ENCODE measurements around the gene FADD. TPM values are rescaled to one million over a fixed set of nuclear protein-coding genes. Genes with fewer than 3 reads are reported as not detected.

Gene FADD
- total and polyA plus RNA-seq, 7 experiments from 2014 or later: 9.6 to 40.9 (median 27.2) TPM

DNA sequence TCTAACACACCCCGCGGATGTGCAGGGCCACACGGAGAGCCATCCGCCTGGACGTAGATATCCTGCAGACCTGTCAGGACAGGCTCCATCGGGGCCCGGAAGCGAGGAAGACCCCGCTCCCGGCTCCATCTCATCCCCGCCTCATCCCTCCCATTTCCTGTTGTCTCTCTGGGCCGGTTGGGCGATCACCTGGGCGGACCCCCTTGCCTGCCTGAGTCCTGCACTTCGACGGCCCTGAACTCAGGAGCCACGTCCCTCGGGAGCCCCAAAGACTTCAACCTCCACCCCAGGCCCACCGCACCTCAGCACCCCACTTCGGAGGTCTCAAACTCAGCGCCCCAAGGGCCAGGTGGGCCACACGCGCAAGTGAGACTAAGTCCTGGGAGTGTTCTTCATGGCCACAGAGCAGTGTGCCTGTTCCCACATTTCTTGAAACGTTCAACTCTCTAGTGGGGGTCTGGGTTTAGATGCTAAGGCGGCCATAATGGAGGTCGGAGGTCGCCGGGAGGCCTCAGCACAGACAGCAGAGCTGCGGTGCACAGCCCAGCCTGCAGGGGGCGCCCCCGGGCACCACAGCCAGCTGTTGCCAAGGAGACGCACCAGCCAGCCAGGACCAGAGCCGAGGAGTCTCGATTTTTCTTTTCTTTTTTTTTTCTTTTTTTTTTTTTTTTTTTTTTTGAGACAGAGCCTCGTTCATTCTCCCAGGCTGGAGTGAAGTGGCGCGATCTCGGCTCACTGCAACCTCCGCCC, 26.0 kb upstream of the FADD start:
- H3K4me1 Mint-ChIP-seq: no peaks in the 10 kb centered on the region
- H3K4me3 Mint-ChIP-seq: no peak overlapping the region
- Histone ChIP-seq H3K4me3 (ENCODE audit: low read length) (no peak overlapping the region), H3K27ac (ENCODE audit: low read depth, low read length) (no peak overlapping the region), H3K9me3 (ENCODE audit: control insufficient read depth in 2 of 3, low read length in 3 of 3) (no peaks in the 10 kb centered on the region), H3K27me3 (ENCODE audit: control insufficient read depth in 2 of 2, insufficient read depth in 2 of 2, low read length in 2 of 2) (no peaks in the 10 kb centered on the region), H3K36me3 (ENCODE audit: control insufficient read depth in 2 of 3, insufficient read depth in 3 of 3, low read length in 3 of 3) (no peaks in the 10 kb centered on the region), H3K4me1 (ENCODE audit: control insufficient read depth in 2 of 2, insufficient read depth in 2 of 2, low read length in 2 of 2) (no peaks in the 10 kb centered on the region)
- H3K27ac Mint-ChIP-seq: no peak overlapping the region
- ATAC-seq: peak; percentile 82
- no peaks in the 10 kb centered on the region for H3K36me3 Mint-ChIP-seq
- no peaks in the 10 kb centered on the region for H3K27me3 Mint-ChIP-seq
- intact Hi-C loops (cut with micrococcal nuclease): no loop called here
- no peaks in the 10 kb centered on the region for H3K9me3 Mint-ChIP-seq
- DNase-seq: peak; percentile 29 to 62 (median 40)
- CTCF ChIA-PET: interaction anchor here (0.6 kb wide), 1 partner anchor 94 kb away, joined by 3 read pairs; no protein-coding TSS in a partner anchor
- POLR2A ChIA-PET: no interaction called here

DNA sequence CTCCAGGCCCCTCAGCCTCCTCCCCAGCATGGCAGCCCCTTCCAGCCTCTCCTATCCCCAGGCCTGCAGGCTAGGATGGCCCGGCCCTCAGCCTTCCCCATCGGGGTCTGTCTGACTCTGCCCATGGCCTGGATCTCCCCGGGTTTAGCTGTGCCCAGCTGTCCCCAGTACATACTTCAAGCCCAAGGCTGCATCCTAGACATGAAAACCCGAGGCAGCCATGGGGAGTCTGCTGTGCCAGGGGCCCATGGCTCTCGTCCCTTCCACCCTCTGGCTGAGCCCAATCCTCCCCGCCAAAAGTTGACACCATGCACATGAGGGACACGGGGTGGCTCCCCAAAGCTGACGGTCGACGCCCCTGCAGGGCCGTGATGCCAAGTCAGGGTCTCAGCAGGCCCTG, 22.2 kb upstream of the FADD start:
- no peaks in the 10 kb centered on the region for H3K36me3 ChIP-seq (ENCODE audit: control insufficient read depth in 2 of 3, insufficient read depth in 3 of 3, low read length in 3 of 3)
- DNase-seq (no peak), ATAC-seq (no peak)
- Mint-ChIP-seq H3K36me3 (no peaks in the 10 kb centered on the region), H3K4me3 (no peak overlapping the region), H3K9me3 (peaks cover 0 to 1% (median 0%) of the 10 kb centered on the region in 11 donors), H3K27ac (no peak overlapping the region), H3K4me1 (no peaks in the 10 kb centered on the region), H3K27me3 (peaks cover 0 to 2% (median 0%) of the 10 kb centered on the region in 5 donors)
- no peaks in the 10 kb centered on the region for H3K4me1 ChIP-seq (ENCODE audit: control insufficient read depth in 2 of 2, insufficient read depth in 2 of 2, low read length in 2 of 2)
- H3K4me3 ChIP-seq (ENCODE audit: low read length): no peak overlapping the region
- H3K27ac ChIP-seq (ENCODE audit: low read depth, low read length): no peak overlapping the region
- CTCF ChIA-PET: no interaction called here
- no peaks in the 10 kb centered on the region for H3K9me3 ChIP-seq (ENCODE audit: control insufficient read depth in 2 of 3, low read length in 3 of 3)
- intact Hi-C loops (cut with micrococcal nuclease): no loop called here
- no peaks in the 10 kb centered on the region for H3K27me3 ChIP-seq (ENCODE audit: control insufficient read depth in 2 of 2, insufficient read depth in 2 of 2, low read length in 2 of 2)
- POLR2A ChIA-PET: no interaction called here

DNA sequence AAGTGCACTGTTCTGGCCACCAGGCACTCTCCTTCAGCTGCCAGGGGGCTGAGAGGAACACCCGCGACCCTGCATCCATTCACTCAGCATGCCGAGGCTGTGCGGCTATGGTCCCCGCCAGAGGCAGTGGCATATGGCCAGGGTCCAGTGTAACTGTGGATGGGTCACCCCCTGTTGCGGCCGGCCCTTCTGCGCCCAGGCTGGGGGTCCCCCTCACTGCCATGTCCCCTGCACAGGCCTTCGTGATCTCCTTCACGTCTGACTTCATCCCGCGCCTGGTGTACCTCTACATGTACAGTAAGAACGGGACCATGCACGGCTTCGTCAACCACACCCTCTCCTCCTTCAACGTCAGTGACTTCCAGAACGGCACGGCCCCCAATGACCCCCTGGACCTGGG, 20.8 kb upstream of the FADD start:
- DNase-seq (no peak), ATAC-seq (no peak)
- Histone ChIP-seq H3K4me3 (ENCODE audit: low read length) (no peak overlapping the region), H3K4me1 (ENCODE audit: control insufficient read depth in 2 of 2, insufficient read depth in 2 of 2, low read length in 2 of 2) (no peaks in the 10 kb centered on the region), H3K36me3 (ENCODE audit: control insufficient read depth in 2 of 3, insufficient read depth in 3 of 3, low read length in 3 of 3) (no peaks in the 10 kb centered on the region), H3K9me3 (ENCODE audit: control insufficient read depth in 2 of 3, low read length in 3 of 3) (no peaks in the 10 kb centered on the region), H3K27me3 (ENCODE audit: control insufficient read depth in 2 of 2, insufficient read depth in 2 of 2, low read length in 2 of 2) (no peaks in the 10 kb centered on the region), H3K27ac (ENCODE audit: low read depth, low read length) (no peak overlapping the region)
- peaks cover 0 to 1% (median 0%) of the 10 kb centered on the region in 11 donors for H3K9me3 Mint-ChIP-seq
- H3K36me3 Mint-ChIP-seq: no peaks in the 10 kb centered on the region
- CTCF ChIA-PET: no interaction called here
- H3K27ac Mint-ChIP-seq: no peak overlapping the region
- no peaks in the 10 kb centered on the region for H3K4me1 Mint-ChIP-seq
- peaks cover 0 to 5% (median 0%) of the 10 kb centered on the region in 5 donors for H3K27me3 Mint-ChIP-seq
- POLR2A ChIA-PET: no interaction called here
- intact Hi-C loops (cut with micrococcal nuclease): no loop called here
- H3K4me3 Mint-ChIP-seq: no peak overlapping the region

DNA sequence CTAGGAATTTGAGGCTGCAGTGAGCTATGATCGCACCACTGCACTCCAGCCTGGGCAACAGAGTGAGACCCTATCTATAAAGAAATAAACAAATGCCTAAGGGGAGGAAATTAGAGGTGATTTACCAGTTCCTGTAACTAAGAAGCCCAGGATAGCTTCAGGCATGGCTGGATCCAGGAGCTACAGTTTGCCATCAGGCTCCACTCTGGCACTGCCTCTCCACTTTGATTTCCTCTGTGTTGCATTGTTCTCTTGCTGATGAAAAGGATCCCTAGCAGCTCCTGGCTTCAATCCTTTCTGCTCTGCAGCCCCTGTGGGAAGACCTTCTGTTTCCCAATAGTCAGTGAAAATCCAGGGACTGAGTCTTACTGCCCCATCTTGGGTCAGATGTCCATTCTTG, 20.1 kb upstream of the FADD start:
- H3K36me3 Mint-ChIP-seq: no peaks in the 10 kb centered on the region
- DNase-seq (no peak), ATAC-seq (no peak)
- no peaks in the 10 kb centered on the region for H3K36me3 ChIP-seq (ENCODE audit: control insufficient read depth in 2 of 3, insufficient read depth in 3 of 3, low read length in 3 of 3)
- H3K27ac ChIP-seq (ENCODE audit: low read depth, low read length): no peak overlapping the region
- H3K27ac Mint-ChIP-seq: no peak overlapping the region
- H3K4me1 Mint-ChIP-seq: no peaks in the 10 kb centered on the region
- no peak overlapping the region for H3K4me3 ChIP-seq (ENCODE audit: low read length)
- H3K27me3 Mint-ChIP-seq: peaks cover 0 to 5% (median 0%) of the 10 kb centered on the region in 5 donors
- peaks cover 0 to 1% (median 0%) of the 10 kb centered on the region in 11 donors for H3K9me3 Mint-ChIP-seq
- H3K4me3 Mint-ChIP-seq: no peak overlapping the region
- ChIA-PET POLR2A (no interaction called here), CTCF (interaction anchor here (0.8 kb wide), 1 partner anchor 13 kb away, joined by 3 read pairs; no protein-coding TSS in a partner anchor)
- H3K27me3 ChIP-seq (ENCODE audit: control insufficient read depth in 2 of 2, insufficient read depth in 2 of 2, low read length in 2 of 2): no peaks in the 10 kb centered on the region
- H3K4me1 ChIP-seq (ENCODE audit: control insufficient read depth in 2 of 2, insufficient read depth in 2 of 2, low read length in 2 of 2): no peaks in the 10 kb centered on the region
- intact Hi-C loops (cut with micrococcal nuclease): no loop called here
- no peaks in the 10 kb centered on the region for H3K9me3 ChIP-seq (ENCODE audit: control insufficient read depth in 2 of 3, low read length in 3 of 3)

DNA sequence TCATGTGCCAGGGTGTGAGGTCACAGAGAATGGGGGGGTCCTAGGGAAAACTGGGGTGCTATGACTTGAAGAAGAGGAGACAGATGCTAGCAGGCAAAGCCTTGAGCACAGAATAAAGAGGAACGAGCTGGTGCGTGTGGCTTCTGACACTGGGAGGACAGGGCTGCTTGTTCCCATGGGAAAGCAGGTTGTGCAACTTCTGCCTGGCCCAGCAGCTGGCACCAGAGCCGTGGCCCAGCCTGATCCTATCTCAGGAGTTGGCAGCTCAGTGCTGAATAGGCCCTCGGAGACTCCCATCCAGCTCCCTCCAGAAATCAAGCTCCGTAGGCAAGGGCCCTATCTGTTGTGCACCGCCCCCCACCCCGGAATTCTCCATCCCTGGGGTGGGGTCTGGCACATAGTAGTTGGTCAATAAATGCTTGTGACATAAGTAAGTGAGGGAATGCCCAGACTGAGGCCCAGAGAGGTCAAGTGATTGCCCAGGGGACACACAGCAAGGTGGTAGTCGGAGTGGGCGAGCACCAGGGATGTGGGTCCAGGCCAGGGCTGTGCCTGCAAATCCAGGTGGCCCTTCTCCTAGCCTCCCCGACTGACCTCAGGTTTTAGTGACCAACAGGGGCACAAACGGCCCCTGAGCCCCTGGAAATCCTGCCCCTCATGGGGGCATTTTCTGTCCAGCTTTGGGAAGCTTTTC, 19.5 kb upstream of the FADD start:
- Mint-ChIP-seq H3K27me3 (peaks cover 0 to 5% (median 0%) of the 10 kb centered on the region in 5 donors), H3K4me1 (no peaks in the 10 kb centered on the region), H3K36me3 (no peaks in the 10 kb centered on the region), H3K4me3 (no peak overlapping the region), H3K9me3 (peaks cover 0 to 1% (median 0%) of the 10 kb centered on the region in 11 donors), H3K27ac (no peak overlapping the region)
- no peaks in the 10 kb centered on the region for H3K9me3 ChIP-seq (ENCODE audit: control insufficient read depth in 2 of 3, low read length in 3 of 3)
- H3K4me1 ChIP-seq (ENCODE audit: control insufficient read depth in 2 of 2, insufficient read depth in 2 of 2, low read length in 2 of 2): no peaks in the 10 kb centered on the region
- no peak overlapping the region for H3K4me3 ChIP-seq (ENCODE audit: low read length)
- H3K36me3 ChIP-seq (ENCODE audit: control insufficient read depth in 2 of 3, insufficient read depth in 3 of 3, low read length in 3 of 3): no peaks in the 10 kb centered on the region
- POLR2A ChIA-PET: no interaction called here
- ATAC-seq (no peak), DNase-seq (no peak)
- H3K27ac ChIP-seq (ENCODE audit: low read depth, low read length): no peak overlapping the region
- CTCF ChIA-PET: interaction anchor here (0.8 kb wide), 1 partner anchor 13 kb away, joined by 3 read pairs; no protein-coding TSS in a partner anchor
- intact Hi-C loops (cut with micrococcal nuclease): no loop called here
- H3K27me3 ChIP-seq (ENCODE audit: control insufficient read depth in 2 of 2, insufficient read depth in 2 of 2, low read length in 2 of 2): no peaks in the 10 kb centered on the region

DNA sequence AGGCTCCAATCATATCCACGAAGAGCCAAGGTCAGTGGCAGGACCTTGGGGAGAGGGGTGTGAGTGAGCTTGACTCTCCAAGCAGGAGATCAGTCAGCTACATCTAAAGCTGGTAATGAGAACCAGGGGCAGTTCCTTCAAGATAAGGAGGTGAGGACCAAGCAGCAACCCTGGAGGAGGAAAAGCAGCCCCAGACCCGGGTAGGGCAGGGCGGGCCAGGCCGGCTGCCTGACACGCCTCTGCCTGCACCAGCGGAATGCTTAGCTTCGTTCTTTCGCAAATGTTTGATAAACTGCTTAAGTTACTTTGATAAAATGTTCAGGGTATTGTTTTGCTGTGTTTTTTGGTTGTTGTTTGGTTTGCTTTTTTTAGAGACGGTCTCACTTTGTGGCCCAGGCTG, 18.7 kb upstream of the FADD start:
- ATAC-seq (no peak), DNase-seq (no peak)
- no peak overlapping the region for H3K27ac Mint-ChIP-seq
- H3K27me3 ChIP-seq (ENCODE audit: control insufficient read depth in 2 of 2, insufficient read depth in 2 of 2, low read length in 2 of 2): no peaks in the 10 kb centered on the region
- no peaks in the 10 kb centered on the region for H3K4me1 ChIP-seq (ENCODE audit: control insufficient read depth in 2 of 2, insufficient read depth in 2 of 2, low read length in 2 of 2)
- no peaks in the 10 kb centered on the region for H3K4me1 Mint-ChIP-seq
- no peaks in the 10 kb centered on the region for H3K9me3 ChIP-seq (ENCODE audit: control insufficient read depth in 2 of 3, low read length in 3 of 3)
- no peak overlapping the region for H3K27ac ChIP-seq (ENCODE audit: low read depth, low read length)
- no peak overlapping the region for H3K4me3 Mint-ChIP-seq
- ChIA-PET CTCF (no interaction called here), POLR2A (no interaction called here)
- peaks cover 0 to 5% (median 0%) of the 10 kb centered on the region in 5 donors for H3K27me3 Mint-ChIP-seq
- H3K36me3 Mint-ChIP-seq: no peaks in the 10 kb centered on the region
- no peaks in the 10 kb centered on the region for H3K36me3 ChIP-seq (ENCODE audit: control insufficient read depth in 2 of 3, insufficient read depth in 3 of 3, low read length in 3 of 3)
- no peak overlapping the region for H3K4me3 ChIP-seq (ENCODE audit: low read length)
- peaks cover 0 to 1% (median 0%) of the 10 kb centered on the region in 11 donors for H3K9me3 Mint-ChIP-seq
- intact Hi-C loops (cut with micrococcal nuclease): no loop called here

Measured in naive thymus-derived CD4-positive, alpha-beta T cell (primary cell).